NCI-H345 treated with DMSO at 0.1 percent for 48 hours (cell line): ENCODE data around the gene PDE4B.
A peak's percentile ranks its signal among the peaks of the same experiment; 100 is the strongest.

Experiments
- DNase-seq: peaks from one replicate; lab custom pipeline; 2025; ENCODE audit not compliant: unreplicated experiment; lab: John Stamatoyannopoulos, UW

Gene PDE4B

DNA sequence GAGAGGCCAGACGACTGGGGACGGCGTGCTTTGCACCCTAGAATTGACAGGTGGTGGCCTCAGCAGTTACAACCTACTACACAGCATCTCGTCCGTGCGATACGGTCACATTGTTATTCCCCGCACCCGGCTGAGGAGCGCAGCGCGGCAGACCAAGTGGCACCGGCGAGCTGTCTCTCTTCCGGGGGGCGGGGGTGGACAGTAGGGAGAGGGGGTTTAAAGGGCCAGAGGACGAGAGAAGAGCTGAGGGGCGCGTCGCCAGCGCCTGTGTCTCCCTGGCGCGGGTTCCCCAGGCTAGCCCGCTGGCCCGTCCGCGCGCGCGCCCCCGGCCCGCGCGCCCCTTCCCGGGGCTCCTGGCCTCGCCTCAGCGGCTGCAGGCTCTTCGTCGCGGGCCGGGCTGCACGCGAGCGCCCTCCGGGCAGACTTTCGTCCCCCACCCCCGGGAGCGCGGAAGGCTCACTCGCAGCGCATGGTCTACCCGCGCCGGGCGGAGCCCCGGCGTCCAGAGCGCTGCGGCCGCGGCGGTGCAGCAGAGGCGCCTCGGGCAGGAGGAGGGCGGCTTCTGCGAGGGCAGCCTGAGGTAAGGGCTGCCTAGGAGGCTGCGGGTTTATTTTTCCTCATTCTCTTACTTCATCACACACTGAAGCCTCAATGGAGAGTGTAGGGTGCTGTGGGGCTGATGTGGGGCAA lies at the start of gene PDE4B:
PDE4B (plus strand) TSS at position 227 of the 690 bp plus-strand sequence.
- peak; percentile 37 for DNase-seq

DNA sequence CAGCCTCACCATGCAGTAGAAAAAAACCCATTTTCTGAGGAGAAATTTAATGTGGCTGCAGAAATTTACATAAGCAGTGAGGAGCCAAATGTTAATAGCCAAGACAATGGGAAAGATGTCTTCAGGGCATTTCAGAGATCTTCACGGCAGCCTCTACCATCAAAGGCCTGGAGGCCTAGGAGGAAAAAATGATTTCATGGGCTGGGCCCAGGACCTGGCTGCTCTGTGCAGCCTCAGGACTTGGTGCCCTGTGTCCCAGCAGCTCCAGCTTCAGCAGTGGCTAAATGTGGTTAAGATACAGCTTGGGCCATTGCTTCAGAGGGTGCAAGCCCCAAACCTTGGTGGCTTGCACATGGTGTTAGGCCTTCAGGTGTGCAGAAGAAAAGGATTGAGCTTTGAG lies 48.0 kb upstream of the PDE4B start:
- no peak for DNase-seq

DNA sequence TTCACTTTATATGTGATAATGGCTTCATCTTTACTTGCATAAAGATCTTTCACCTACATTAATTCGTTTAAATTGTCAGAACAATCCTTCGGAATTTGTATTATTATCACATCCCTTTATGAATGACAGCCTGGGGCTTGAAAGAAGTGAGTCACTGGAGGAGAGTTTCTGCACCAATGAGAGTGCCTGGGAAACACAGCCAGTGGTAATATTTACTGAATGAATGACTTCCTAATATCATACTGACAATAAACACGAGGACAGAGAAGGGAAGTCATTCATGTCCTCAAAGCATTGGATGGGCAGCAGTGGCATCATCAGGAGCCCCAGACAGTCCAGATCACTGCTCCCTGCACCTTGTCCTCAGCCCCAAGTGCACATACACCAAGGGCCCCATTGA lies 40.7 kb upstream of the PDE4B start:
- no peak for DNase-seq

DNA sequence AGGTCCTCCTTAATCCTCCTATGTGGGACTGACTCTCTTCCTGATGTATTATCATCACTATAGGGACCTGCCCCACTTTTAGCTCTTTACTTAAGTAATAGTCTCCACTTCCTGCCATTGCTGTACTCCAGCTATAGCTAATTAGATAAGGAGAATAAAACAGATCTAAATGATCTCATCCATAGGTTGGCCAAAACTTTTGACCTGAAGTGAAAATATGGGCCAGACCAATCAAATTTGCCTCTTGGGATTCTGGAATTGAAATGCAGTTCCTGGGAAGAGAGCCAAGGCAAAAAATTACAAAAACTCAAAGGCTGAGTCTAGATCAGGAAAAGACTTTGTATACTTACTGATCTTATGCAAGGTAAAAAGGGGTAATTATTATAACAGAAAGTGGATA lies 36.1 kb upstream of the PDE4B start:
- no peak for DNase-seq

DNA sequence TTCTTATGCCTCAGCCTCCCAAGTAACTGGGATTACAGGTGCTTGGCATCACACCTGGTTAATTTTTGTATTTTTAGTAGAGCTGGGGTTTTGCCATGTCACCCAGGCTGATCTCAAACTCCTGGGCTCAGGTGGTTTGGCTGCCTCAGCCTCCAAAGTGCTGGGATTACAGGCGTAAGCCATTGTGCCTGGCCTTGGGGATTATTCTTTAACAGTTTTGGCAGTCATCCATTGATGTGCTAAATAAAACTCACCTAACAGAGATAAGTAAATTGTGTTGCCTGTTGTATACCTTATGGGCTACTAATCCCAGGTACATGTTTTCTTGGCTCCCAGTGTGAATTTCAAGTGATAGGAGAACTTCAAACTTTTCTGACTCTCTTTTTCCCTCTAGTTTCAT lies 35.2 kb upstream of the PDE4B start:
- DNase-seq = no peak

DNA sequence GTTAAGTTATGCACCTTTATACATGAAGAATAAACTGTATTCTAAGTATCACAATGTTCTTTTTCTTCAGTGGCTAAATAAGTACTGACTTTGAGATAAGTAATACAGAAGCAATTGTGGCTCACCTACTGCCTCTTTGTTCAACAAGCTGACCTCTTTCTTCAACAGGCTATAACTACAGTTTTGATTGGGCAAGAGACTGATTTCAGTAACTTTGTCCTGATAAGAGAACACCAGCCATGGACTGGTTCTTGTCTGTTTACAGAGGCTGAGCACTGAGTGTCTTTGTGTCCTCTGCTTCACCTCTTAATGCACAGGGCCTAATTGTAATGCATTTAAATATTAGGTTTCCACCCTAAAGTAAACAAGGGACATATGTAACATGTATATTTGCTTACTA lies 34.6 kb upstream of the PDE4B start:
- DNase-seq = no peak

DNA sequence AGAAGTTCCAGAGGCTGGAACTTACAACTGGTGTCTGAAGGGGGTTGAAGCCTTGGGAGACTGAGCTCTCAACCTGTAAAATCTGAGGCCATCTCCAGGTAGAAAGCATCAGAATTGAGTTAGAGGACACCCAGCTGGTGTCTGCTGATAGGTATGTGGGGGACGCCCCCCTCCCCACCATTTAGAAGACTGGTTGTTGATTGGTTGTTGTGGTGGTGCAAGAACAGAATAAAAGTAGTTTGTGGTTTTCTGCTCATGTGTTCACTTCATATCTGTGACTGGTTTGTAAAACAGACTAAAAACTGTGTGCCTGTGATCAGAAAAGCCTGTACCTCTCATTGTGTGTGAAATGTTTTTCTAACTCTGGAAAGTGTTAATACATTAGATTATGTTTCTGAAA lies 33.2 kb upstream of the PDE4B start:
- DNase-seq = no peak

DNA sequence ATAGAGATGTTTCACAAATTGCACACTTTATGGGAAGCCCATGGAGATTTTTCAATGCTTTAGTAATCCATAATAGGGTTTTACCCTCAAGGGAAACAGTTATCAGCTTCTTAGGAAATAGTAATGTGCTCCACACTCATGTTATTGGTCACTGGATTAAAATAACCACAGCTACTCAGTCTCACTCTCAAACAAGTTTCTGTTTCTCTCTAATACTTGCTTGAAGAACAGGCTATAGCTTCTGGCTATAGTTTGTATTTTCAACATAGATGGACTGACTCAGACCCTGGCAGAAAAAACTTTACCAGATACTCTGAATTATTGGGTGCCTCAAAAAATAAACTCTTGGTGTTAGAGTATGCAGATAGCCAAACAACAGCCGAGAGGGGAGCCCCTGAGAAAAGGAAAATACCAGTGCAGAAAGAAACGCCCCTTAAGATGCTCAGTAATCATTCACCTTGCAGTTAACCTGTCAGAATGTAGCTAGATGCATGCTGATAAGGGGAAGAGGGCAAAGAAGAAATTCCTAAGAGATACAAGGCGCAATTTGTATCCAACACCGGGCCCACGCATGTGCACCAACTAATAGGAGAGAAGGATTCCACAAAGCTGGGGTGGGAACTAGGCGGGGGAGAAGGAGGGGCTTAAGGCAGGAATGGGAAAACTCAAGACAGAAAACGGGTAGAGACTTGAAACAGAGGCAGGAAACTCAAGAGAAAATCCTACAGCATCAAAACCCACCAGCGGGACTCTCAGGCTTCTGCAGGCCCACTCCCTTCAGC lies 30.4 kb upstream of the PDE4B start:
- no peak for DNase-seq

DNA sequence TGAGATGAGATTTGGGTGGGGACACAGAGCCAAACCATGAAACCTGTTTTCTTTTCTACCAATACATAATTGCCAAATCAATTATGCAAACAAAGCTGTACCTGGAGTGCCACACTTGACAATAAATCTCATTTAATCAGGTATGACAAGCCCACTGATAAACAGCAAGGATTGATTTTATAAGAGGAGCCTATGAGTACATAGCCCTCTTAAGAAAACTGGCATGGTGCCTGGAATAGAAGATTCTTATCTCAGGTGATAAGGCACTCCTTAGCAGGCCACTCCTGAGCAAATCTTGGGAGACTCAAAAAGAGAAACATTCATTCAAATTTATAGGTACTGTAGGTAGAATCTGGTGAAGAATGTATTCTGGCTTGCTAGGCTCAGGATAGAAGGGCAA lies 28.6 kb upstream of the PDE4B start:
- DNase-seq = no peak

DNA sequence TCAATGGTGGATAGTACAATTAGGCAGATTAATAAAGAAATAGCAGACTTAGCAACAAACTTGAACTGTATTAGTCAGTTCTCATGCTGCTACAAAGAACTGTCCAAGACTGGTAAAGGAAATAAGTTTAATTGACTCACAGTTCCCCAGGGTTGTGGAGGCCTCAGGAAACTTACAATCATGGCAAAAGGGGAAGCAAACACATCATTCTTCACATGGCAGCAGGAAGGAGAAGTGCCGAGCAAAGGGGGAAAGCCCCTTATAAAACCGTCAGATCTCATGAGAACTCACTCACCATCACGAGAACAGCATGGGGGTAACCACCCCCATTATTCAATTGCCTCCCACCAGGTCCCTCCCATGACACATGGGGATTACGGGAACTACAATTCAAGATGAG lies 27.1 kb upstream of the PDE4B start:
- no peak for DNase-seq

DNA sequence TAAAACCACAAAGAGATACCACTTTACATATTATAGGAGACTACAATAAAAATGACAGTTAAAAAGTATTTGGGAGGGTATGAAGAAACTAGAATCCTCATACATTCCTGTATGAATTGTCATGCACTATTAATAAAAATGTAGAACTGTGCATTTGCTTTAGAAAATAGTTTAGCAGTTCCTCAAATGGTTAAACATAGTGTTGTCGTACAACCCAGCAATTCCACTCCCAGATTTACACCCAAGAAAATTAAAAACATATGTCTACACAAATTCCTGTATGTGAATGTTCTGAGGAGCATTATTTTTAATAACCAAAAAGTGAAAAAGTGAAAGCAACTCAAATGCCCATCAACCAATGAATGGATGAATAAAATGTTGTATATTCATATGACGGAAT lies 23.1 kb upstream of the PDE4B start:
- no peak for DNase-seq

DNA sequence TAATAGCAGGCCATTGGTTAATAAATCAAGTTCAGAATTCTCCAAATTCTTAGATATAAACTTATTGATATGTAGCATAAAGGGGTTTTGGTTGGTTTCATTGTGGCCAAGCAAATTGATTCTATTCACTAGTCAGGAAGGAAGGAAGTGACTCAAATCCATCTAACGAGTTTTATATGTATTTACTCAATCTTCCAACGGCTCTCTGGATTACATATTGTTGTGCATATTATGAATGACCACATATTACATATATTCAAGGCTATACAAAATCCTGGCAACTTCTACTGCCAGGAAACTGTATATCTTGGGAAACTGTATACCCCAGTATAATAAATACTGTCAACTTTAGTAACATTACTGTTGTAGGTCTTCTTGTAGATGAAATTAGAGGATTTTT lies 20.1 kb upstream of the PDE4B start:
- no peak for DNase-seq

DNA sequence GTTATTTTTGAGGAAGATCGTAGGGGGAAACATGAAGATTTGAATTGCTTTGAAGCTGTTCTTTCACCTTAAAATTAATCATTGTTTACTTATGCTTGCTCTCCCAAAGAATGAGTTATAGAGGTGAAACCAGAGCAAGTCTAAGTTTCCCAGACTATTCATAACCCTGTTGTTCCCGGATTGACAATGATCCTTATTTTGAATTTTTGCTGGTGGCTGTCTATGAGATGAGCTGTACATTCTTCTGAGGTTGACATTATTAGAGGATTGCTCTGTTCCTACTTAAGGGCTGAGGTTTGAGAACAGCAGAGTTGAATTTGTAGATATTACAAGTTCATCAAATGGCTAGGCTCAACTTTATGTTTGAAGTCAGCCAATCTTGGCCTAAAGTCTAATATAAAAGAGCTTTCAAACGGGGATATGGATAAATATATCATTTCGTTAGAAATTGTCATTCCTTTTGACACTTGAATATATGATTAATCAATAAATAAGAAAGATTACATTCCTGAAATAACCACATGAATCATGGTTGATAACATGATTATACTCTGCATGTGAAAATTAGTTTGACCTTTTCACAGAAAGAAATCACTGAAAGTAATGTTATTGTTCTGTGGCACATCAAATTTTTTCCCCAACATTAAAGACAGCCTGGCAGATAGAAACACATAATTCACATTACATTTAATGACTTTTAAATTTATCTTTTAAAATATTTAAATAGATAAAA lies 19.1 kb upstream of the PDE4B start:
- no peak for DNase-seq

DNA sequence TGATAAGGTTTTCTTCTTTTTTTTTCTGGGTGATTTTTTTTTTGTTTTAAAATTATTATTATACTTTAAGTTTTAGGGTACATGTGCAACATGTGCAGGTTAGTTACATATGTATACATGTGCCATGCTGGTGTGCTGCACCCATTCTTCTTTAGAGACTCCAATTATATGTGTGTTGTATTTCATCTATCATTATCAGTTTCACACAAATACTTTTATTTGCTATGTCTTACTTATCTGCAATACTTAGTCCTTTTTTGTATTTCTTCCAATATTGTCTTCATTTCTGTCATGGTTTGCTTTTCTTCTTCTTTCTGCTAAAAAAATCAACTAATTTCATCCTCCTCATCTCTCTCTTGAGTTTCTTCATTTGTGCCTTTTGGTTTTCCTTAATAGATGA lies 3.9 kb upstream of the PDE4B start:
- DNase-seq = no peak

DNA sequence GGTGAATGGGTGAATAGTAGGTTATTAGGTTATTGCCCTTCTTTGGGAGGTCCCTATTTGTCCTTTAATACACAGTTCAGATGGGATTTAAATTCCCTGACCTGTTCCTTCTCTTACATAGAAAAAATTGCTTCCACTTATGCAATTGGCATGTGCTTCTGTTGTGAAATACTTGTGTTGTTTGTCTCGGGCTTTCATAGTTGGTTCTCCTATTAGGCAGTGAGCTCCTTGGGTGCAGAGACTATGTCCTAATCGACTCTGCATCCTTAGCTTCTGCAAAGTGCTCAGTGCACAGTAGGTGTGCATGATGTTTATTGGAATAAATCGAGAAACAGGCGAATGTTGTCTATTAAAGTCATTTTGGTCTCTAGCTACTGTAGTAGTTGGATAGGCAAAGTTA lies 1.3 kb upstream of the PDE4B start:
- DNase-seq = no peak

DNA sequence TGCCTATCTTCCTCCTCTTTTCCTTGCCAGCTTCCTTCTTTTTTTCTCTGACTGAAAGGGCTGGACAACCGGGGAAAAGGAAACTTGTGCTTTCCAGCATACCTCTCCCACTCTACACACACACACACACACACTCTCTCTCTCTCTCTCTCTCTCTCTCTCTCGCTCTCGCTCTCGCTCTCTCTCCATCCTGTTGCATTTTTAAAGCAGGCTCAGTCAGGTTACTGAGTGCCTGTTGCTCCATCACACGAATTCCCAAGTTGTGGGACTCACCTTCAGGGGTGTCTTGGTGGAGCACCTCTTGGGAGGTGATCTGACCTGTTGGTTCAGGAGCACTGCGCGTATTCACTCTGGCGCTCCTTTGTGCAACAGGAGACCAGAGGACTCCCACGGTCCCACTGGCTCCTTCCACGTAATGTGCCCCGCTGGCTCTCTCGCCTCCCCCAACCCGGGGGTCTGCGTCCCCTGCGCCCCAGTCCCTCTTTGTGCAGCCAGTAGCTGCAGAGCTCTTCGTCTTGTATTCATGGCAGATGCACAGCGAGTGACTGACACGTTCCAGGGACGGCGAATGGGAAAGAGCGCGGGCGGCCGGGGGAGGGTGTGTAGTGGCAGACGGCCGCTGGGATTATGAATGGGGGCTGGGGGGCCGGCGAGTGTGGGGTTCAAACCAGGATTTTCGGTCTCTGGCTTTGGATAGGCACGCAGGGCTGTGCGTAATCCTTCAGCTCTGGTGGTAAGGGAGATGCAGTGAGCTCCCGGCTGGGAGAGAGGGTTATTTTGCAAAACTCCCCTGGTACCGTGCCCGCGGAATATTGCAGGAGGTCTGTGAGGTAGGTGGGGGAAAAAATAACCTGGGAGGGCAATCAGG lies 660 bp upstream of the PDE4B start:
- peak; percentile 10 for DNase-seq

DNA sequence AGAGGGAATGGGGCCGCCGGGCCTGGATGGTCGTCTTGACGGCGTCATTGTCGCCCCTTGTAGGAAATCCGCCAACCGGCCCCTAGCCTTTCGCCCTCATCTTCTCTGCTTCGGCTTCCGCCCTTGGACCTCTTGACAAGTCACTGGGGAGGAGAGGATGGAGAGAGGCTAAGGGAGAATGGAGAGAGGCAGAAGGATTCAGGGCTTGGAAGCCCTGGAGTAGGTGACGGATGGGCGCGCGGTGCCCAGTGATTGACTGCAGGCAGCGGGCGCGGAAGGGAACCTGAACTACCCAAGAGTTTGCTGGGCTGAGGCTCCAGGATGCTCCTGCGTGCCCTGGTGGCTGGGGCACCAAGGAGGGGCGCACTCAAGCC lies 651 bp downstream of the PDE4B start:
- no peak for DNase-seq

DNA sequence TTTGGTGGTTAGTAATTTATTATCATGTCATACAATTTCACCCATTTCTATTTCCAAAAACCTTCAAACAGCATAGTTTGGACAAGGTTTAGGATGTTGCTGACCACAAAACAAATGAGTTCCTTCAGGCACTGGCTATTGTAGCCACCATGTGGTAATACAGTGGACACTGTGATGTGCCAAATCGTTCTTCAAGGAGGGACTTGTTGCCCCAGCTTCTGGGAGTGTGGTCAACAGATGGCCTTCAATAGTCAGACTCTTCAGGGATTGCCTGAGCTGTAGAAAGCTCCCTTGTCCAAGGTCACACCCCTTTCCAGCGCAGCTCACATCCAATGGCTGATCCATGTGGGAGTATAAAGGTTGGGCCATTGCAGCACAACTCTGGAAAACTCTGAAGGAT lies 2.6 kb downstream of the PDE4B start:
- DNase-seq = no peak

DNA sequence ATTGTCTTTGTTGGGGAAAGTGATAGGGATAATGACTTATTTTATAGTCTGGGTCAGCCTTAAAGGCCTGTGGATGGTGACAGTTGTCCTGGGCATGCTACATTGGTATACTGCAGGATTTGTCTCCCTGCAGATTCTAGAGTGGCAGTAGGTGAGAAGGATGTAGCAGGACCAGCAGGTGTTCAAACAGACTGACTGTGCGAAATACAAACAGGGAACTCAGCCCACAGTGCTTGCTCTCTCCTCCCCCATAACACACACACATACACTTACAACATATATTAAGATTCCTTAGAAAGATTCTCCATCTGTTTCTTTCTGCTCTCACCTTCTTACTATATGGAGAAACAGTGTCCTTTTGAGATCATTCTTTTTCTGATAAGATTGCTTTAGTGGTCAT lies 6.9 kb downstream of the PDE4B start:
- peak; percentile 35 for DNase-seq

DNA sequence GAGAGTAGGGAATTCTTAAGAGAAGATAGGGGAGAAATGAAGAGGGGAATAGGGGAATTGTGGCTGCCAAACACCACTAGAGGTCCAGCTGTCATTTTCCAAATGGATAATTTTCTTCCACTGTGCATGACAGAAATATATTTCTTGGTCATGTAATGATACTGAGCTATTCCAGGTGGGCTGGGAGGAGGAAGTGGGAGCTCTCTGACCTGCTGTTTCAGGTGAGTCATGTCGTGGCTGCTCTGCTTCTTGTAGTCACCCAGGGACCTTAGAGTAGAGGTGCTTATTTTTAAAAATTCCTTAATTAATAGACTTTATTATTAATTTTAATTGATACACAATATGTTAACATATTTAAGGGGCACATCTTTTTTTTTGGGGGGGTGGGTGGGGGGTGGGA lies 11.9 kb downstream of the PDE4B start:
- no peak for DNase-seq

DNA sequence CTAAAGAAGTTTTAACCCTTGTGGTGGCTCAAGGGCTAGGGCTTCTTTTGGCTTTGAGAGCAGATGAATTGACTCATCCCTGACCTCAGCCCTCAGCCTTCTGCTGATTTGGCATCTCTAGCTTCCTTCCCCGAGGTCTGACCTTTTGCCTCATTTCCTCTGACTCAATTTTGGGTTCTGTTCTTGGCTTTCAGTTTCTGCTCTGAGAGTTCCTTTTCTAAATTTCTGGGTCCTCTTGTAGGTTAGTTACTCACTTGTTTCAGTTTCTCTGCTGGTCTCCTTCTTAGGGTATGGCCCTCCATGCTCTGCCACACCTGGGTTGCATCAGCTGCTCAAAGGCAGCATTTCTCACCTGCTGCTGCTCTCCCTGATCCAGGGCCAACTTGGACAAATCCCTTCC lies 19.4 kb downstream of the PDE4B start:
- DNase-seq = no peak
